ENCODE results near the gene EML5.

The EML5 gene

GRCh38 chr14:88770736-88771135, 22.0 kb downstream of the EML5 start:
- Histone ChIP-seq H3K9ac (no peak overlapping the region), H3K4me1 (no peaks in the 10 kb centered on the region), H3K9me3 (ENCODE audit: control insufficient read depth, low read length) (no peaks in the 10 kb centered on the region)

GRCh38 chr14:88765130-88765529, 27.6 kb downstream of the EML5 start:
- TF ChIP-seq CTCF (IDR thresholded peaks at IDR 0.05) = no peak
- H3K4me3 ChIP-seq (ENCODE audit: low read depth, low read length) = no peak overlapping the region

More at GRCh38 chr14:88770736-88771135, 22.0 kb downstream of the EML5 start:
- no peak overlapping the region for H3K4me3 ChIP-seq (ENCODE audit: low read depth, low read length)
- no peaks in the 10 kb centered on the region for H3K36me3 ChIP-seq (ENCODE audit: control insufficient read depth, insufficient read depth, low read length)
- H3K79me2 ChIP-seq = no peaks in the 10 kb centered on the region
- no peak for TF ChIP-seq CTCF (IDR thresholded peaks at IDR 0.05)
- no peak overlapping the region for H3K4me2 ChIP-seq (ENCODE audit: low read length)
- no peak overlapping the region for H2AFZ ChIP-seq
- H3K27me3 ChIP-seq (ENCODE audit: control insufficient read depth, insufficient read depth, low read length) = no peaks in the 10 kb centered on the region
- H3K27ac ChIP-seq = no peak overlapping the region

GRCh38 chr14:88753873-88754272, 38.9 kb downstream of the EML5 start:
- no peaks in the 10 kb centered on the region for H3K27me3 ChIP-seq (ENCODE audit: control insufficient read depth, insufficient read depth, low read length)
- no peak overlapping the region for H3K4me2 ChIP-seq (ENCODE audit: low read length)
- no peaks in the 10 kb centered on the region for H3K79me2 ChIP-seq
- H3K4me1 ChIP-seq = peaks cover 5% of the 10 kb centered on the region
- no peak overlapping the region for H2AFZ ChIP-seq
- no peak overlapping the region for H3K9ac ChIP-seq
- H3K4me3 ChIP-seq (ENCODE audit: low read depth, low read length) = no peak overlapping the region
- H3K36me3 ChIP-seq (ENCODE audit: control insufficient read depth, insufficient read depth, low read length) = no peaks in the 10 kb centered on the region
- H3K9me3 ChIP-seq (ENCODE audit: control insufficient read depth, low read length) = no peaks in the 10 kb centered on the region
- no peak for TF ChIP-seq CTCF (IDR thresholded peaks at IDR 0.05)
- H3K27ac ChIP-seq = no peak overlapping the region

More at GRCh38 chr14:88765130-88765529, 27.6 kb downstream of the EML5 start:
- Histone ChIP-seq H2AFZ (no peak overlapping the region), H3K36me3 (ENCODE audit: control insufficient read depth, insufficient read depth, low read length) (no peaks in the 10 kb centered on the region), H3K9me3 (ENCODE audit: control insufficient read depth, low read length) (no peaks in the 10 kb centered on the region), H3K4me1 (no peaks in the 10 kb centered on the region), H3K27ac (no peak overlapping the region), H3K4me2 (ENCODE audit: low read length) (no peak overlapping the region), H3K79me2 (no peaks in the 10 kb centered on the region), H3K27me3 (ENCODE audit: control insufficient read depth, insufficient read depth, low read length) (no peaks in the 10 kb centered on the region), H3K9ac (no peak overlapping the region)

GRCh38 chr14:88750945-88751344, 41.8 kb downstream of the EML5 start:
- H3K4me3 ChIP-seq (ENCODE audit: low read depth, low read length) = no peak overlapping the region
- H3K4me2 ChIP-seq (ENCODE audit: low read length) = no peak overlapping the region
- no peak overlapping the region for H3K27ac ChIP-seq
- no peak for TF ChIP-seq CTCF (IDR thresholded peaks at IDR 0.05)
- H3K27me3 ChIP-seq (ENCODE audit: control insufficient read depth, insufficient read depth, low read length) = no peaks in the 10 kb centered on the region
- peaks cover 6% of the 10 kb centered on the region for H3K4me1 ChIP-seq
- H2AFZ ChIP-seq = peak overlapping the region; percentile 39
- H3K79me2 ChIP-seq = no peaks in the 10 kb centered on the region
- H3K9me3 ChIP-seq (ENCODE audit: control insufficient read depth, low read length) = no peaks in the 10 kb centered on the region
- H3K9ac ChIP-seq = no peak overlapping the region
- H3K36me3 ChIP-seq (ENCODE audit: control insufficient read depth, insufficient read depth, low read length) = no peaks in the 10 kb centered on the region

DNA sequence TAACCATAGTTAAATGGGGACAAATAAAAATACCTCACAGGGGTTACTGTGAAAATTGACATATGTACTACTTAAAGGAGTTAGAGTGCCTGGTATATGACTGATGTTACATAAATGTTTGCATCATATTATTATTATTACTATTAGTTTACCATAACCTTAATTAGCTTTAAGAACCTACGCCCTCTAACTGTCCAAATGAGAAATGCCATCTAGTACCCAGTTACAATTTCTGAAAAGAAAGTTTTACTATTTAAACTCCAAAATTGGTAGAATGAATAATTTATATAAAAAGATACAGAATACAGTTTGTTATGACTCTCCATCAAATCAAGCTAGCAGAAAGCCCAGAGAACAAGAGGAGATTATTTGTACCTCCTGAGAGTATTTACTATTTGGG, 42.3 kb downstream of the EML5 start:
- Histone ChIP-seq H3K4me1 (peaks cover 6% of the 10 kb centered on the region), H3K4me2 (ENCODE audit: low read length) (no peak overlapping the region), H2AFZ (no peak overlapping the region), H3K27ac (no peak overlapping the region), H3K9ac (no peak overlapping the region), H3K79me2 (no peaks in the 10 kb centered on the region), H3K36me3 (ENCODE audit: control insufficient read depth, insufficient read depth, low read length) (no peaks in the 10 kb centered on the region), H3K9me3 (ENCODE audit: control insufficient read depth, low read length) (no peaks in the 10 kb centered on the region), H3K4me3 (ENCODE audit: low read depth, low read length) (no peak overlapping the region), H3K27me3 (ENCODE audit: control insufficient read depth, insufficient read depth, low read length) (no peaks in the 10 kb centered on the region)
- no peak for TF ChIP-seq CTCF (IDR thresholded peaks at IDR 0.05)
